ENCODE data around the gene PRMT6. TPM values are rescaled to one million over a fixed set of nuclear protein-coding genes. Genes with fewer than 3 reads are reported as not detected.

The PRMT6 gene
- total and polyA plus RNA-seq, 2 of the 4 experiments (the other 2 are of a cell fraction), result 12.5 to 15.4 TPM

- dilution Hi-C loops (cut with HindIII; ENCODE audit: low sequenced_read_pairs, unreplicated experiment), result no loop called here
- no peaks in the 10 kb centered on the region for H3K4me1 ChIP-seq (ENCODE audit: control insufficient read depth, insufficient read depth, low read length)
- ATAC-seq (ENCODE audit: low read depth), result no peak
- DNase-seq, result peak; percentile 65
- BruUV-seq (replicated peaks), result no TSS peak
- no peak overlapping the region for H3K27ac ChIP-seq (ENCODE audit: insufficient read depth, low read length)
- H2AK9ac ChIP-seq (replicated peaks; ENCODE audit: low read depth, low read length, poor library complexity), result no peak overlapping the region
- H3K27me3 ChIP-seq (ENCODE audit: control insufficient read depth, insufficient read depth, low read length), result no peaks in the 10 kb centered on the region
- no peak overlapping the region for H2AFZ ChIP-seq (replicated peaks; ENCODE audit: low read length, poor library complexity)
- H3K9me1 ChIP-seq (ENCODE audit: insufficient read depth, low read length), result no peaks in the 10 kb centered on the region
- H3K56ac ChIP-seq (ENCODE audit: extremely low read depth, insufficient read depth, low read length), result no peak overlapping the region
- TF ChIP-seq RFX5 (IDR thresholded peaks at IDR 0.05; ENCODE audit: low read depth, low read length), result no peak
- TF ChIP-seq FOS (IDR thresholded peaks at IDR 0.05; ENCODE audit: low read depth, low read length), result no peak
- TF ChIP-seq ELK1 (IDR thresholded peaks at IDR 0.05; ENCODE audit: borderline replicate concordance, low read depth, low read length), result no peak
- no peak for TF ChIP-seq BHLHE40 (IDR thresholded peaks at IDR 0.05; ENCODE audit: low read depth, low read length)
- TF ChIP-seq RAD21 (IDR thresholded peaks at IDR 0.05; ENCODE audit: low read length), result no peak
- TF ChIP-seq CHD1 (IDR thresholded peaks at IDR 0.05; ENCODE audit: low read depth, low read length), result no peak
- TF ChIP-seq NFE2L2 (IDR thresholded peaks at IDR 0.05; ENCODE audit: low read depth, low read length), result no peak
- TF ChIP-seq CEBPB (IDR thresholded peaks at IDR 0.05; ENCODE audit: low read depth, low read length), result no peak
- no peak for TF ChIP-seq SMC3 (IDR thresholded peaks at IDR 0.05; ENCODE audit: low read depth, low read length)
- TF ChIP-seq CTCF (conservative IDR thresholded peaks at IDR 0.05; ENCODE audit: low read depth, low read length), result no peak
- TF ChIP-seq, protein P1, sequence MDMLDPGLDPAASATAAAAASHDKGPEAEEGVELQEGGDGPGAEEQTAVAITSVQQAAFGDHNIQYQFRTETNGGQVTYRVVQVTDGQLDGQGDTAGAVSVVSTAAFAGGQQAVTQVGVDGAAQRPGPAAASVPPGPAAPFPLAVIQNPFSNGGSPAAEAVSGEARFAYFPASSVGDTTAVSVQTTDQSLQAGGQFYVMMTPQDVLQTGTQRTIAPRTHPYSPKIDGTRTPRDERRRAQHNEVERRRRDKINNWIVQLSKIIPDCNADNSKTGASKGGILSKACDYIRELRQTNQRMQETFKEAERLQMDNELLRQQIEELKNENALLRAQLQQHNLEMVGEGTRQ (IDR thresholded peaks at IDR 0.05; ENCODE audit: low read depth, low read length), result no peak
- TF ChIP-seq MAZ (IDR thresholded peaks at IDR 0.05; ENCODE audit: borderline replicate concordance, low read depth, low read length), result no peak
- no peak for TF ChIP-seq POLR2A (IDR thresholded peaks at IDR 0.05; ENCODE audit: low read depth, low read length)
- TF ChIP-seq RCOR1 (IDR thresholded peaks at IDR 0.05; ENCODE audit: insufficient replicate concordance, low read length), result no peak
- no peak for TF ChIP-seq MXI1 (IDR thresholded peaks at IDR 0.05; ENCODE audit: borderline replicate concordance, low read depth, low read length)
- no peak for TF ChIP-seq MAFK (IDR thresholded peaks at IDR 0.05; ENCODE audit: low read depth, low read length)
- no peak overlapping the region for H3K18ac ChIP-seq (ENCODE audit: low read depth, low read length)
- no peaks in the 10 kb centered on the region for H3K79me1 ChIP-seq (ENCODE audit: low read depth in 1 of 2, low read length in 2 of 2)
- no peak overlapping the region for H4K8ac ChIP-seq (ENCODE audit: low read depth in 2 of 2, low read length in 2 of 2)
- no peak overlapping the region for H2AK5ac ChIP-seq (ENCODE audit: low read depth, low read length)
- H4K20me1 ChIP-seq (ENCODE audit: insufficient read depth, low read length), result no peaks in the 10 kb centered on the region
- H3K4ac ChIP-seq (ENCODE audit: low read depth, low read length), result no peak overlapping the region
- in situ Hi-C loops (cut with MboI; ENCODE audit: low sequenced_read_pairs), result no loop called here
- WGBS, 2 experiments (ENCODE audit: extremely low coverage in 2 of 2, insufficient read length in 1 of 2), result no CpG with 5 or more reads among the region's 3 CpGs
- no peak overlapping the region for H3K23ac ChIP-seq (ENCODE audit: low read depth, low read length)
- no peak overlapping the region for H4K91ac ChIP-seq (ENCODE audit: insufficient read depth, low read depth, low read length)
- H2BK15ac ChIP-seq (ENCODE audit: low read depth, low read length), result no peak overlapping the region
- POLR2A ChIA-PET (ENCODE audit: unreplicated experiment), result no interaction called here
- intact Hi-C loops (cut with micrococcal nuclease), result no loop called here
- no peak overlapping the region for H3K14ac ChIP-seq (replicated peaks; ENCODE audit: low read depth, low read length)
- no peak overlapping the region for H2BK5ac ChIP-seq (ENCODE audit: low read depth, low read length, poor library complexity, severe bottlenecking)
- no peaks in the 10 kb centered on the region for H3K9me3 ChIP-seq (ENCODE audit: control insufficient read depth, insufficient read depth, low read length)
- H3K36me3 ChIP-seq (ENCODE audit: control insufficient read depth, insufficient read depth, low read length), result no peaks in the 10 kb centered on the region
- H2BK120ac ChIP-seq (ENCODE audit: low read depth, low read length), result no peak overlapping the region
- no peak overlapping the region for H3K4me2 ChIP-seq (ENCODE audit: low read depth, low read length)
- no peak overlapping the region for H3K4me3 ChIP-seq (ENCODE audit: insufficient read depth, low read depth, low read length)
- H3K9ac ChIP-seq (ENCODE audit: low read depth, low read length), result no peak overlapping the region
- H2BK20ac ChIP-seq (ENCODE audit: low read depth, low read length), result no peak overlapping the region
- no peak overlapping the region for H4K5ac ChIP-seq (ENCODE audit: low read depth, low read length)
- CTCF ChIA-PET, result no interaction called here
Measured at GRCh38 chr1:107019166-107019565, 37.3 kb upstream of the PRMT6 start.
